Activated T-cell treated with anti-CD3 and anti-CD28 coated beads, Interleukin-2, amount 50 U/mL, for 24 hours (primary cell): ENCODE results near the gene KIZ.
A peak's percentile ranks its signal among the peaks of the same experiment; 100 is the strongest.
"Not testable (repeated sequence)": the region's sequence is repeated elsewhere in the genome, so short reads cannot be mapped to it uniquely, and the experiment has no call there.

Experiments
- DNase-seq: peaks from one replicate; pipeline ENCODE4 v3.0.0-alpha.2; 2020
- H3K27ac Mint-ChIP-seq: 2 replicates; pipeline ENCODE4 v1.8.0; 2020; ENCODE audit warnings: mild to moderate bottlenecking, mixed read lengths
- H3K27me3 Mint-ChIP-seq: 2 replicates; pipeline ENCODE4 v1.8.0; 2020; ENCODE audit warnings: mixed read lengths
- H3K36me3 Mint-ChIP-seq: 2 replicates; pipeline ENCODE4 v1.8.0; 2020; ENCODE audit warnings: low read depth, mixed read lengths
- H3K4me1 Mint-ChIP-seq: 2 replicates; pipeline ENCODE4 v1.8.0; 2020; ENCODE audit warnings: low read depth, mixed read lengths
- H3K4me3 Mint-ChIP-seq: 2 replicates; pipeline ENCODE4 v1.8.0; 2020; ENCODE audit warnings: mild to moderate bottlenecking, moderate library complexity, mixed read lengths
- H3K9me3 Mint-ChIP-seq: 2 replicates; pipeline ENCODE4 v1.8.0; 2020; ENCODE audit warnings: mixed read lengths

Gene KIZ

DNA sequence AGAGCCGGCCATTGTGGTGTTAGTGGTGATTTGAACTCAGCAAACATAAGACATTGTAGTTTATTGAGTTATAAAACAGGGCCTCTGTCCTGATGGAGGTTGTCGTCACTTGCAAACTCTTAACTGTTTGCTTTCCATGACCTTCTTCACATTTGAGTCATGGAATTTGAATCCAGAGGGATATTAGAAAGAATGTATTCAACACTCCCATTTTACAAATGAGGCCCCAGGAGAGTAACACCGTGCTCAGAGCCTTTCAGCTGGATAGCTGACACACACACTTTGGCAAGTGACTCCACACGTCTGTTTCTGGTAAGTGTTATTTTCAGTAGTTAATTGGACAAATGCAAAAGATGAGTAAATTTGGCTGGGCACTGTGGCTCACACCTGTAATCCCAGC is 104.8 kb downstream of the KIZ start:
- H3K4me3 Mint-ChIP-seq = no peak overlapping the region
- H3K4me1 Mint-ChIP-seq = peaks cover 1% of the 10 kb centered on the region
- peaks cover 40% of the 10 kb centered on the region for H3K36me3 Mint-ChIP-seq
- DNase-seq = no peak
- H3K27me3 Mint-ChIP-seq = no peaks in the 10 kb centered on the region
- H3K9me3 Mint-ChIP-seq = no peaks in the 10 kb centered on the region
- no peak overlapping the region for H3K27ac Mint-ChIP-seq

DNA sequence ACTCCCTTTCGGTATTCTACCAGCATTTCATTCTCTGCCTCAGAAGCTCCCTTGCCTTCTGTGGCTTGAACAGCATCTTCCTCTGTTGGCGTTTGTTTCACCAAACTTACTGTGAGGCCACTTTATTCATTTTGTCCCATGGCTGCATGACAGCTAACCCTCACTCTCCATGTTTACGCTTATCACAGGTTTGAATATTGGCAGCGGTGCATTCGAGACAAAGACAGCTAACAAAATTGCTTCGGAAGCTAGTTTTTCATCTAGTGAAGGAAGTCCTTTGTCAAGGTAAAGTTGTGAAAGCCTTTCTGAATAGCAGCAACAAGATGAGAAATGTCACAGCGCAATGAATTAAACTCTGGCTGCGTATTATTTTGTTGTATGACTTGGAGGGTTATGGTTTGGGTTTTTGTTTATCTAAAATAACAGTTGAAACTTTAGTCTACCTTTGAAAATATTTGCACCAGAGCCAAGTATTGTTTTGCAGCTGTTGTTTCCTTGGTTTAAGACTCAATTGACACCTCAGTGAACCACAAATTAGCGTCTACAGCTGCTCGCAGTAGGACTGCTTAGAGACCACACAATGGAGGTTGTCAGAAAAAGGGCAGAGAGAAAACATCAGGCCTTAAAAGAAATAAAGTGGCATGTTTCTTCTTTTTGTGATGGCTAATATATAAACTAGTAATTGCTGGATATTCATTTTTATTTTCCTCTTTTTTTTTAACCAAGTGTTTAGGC is 106.8 kb downstream of the KIZ start:
- peaks cover 39% of the 10 kb centered on the region for H3K36me3 Mint-ChIP-seq
- H3K4me3 Mint-ChIP-seq = no peak overlapping the region
- no peaks in the 10 kb centered on the region for H3K27me3 Mint-ChIP-seq
- H3K27ac Mint-ChIP-seq = no peak overlapping the region
- H3K9me3 Mint-ChIP-seq = no peaks in the 10 kb centered on the region
- H3K4me1 Mint-ChIP-seq = peaks cover 4% of the 10 kb centered on the region
- DNase-seq = no peak

DNA sequence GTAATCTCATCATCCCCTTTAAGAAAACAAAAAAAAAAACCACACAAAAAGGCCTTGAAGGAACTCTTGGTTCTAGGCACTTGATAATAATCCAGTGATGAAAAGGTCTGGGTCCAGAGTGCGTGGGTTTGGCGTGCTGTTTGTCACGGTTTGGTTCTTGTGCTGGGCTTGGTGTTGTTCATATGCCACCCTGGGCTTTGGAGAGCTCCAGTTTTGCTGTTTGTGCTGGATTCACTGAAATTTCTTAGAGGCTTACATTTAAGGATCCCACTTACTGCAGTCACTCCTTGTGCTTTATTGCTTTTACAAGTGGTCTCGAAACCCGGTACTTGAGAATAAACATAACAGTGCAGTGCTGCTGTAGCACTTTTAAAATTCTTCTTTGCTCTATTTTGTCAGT is 108.4 kb downstream of the KIZ start:
- H3K4me3 Mint-ChIP-seq = no peak overlapping the region
- no peak overlapping the region for H3K27ac Mint-ChIP-seq
- peaks cover 4% of the 10 kb centered on the region for H3K4me1 Mint-ChIP-seq
- DNase-seq = no peak
- H3K9me3 Mint-ChIP-seq = no peaks in the 10 kb centered on the region
- H3K27me3 Mint-ChIP-seq = no peaks in the 10 kb centered on the region
- peaks cover 25% of the 10 kb centered on the region for H3K36me3 Mint-ChIP-seq

DNA sequence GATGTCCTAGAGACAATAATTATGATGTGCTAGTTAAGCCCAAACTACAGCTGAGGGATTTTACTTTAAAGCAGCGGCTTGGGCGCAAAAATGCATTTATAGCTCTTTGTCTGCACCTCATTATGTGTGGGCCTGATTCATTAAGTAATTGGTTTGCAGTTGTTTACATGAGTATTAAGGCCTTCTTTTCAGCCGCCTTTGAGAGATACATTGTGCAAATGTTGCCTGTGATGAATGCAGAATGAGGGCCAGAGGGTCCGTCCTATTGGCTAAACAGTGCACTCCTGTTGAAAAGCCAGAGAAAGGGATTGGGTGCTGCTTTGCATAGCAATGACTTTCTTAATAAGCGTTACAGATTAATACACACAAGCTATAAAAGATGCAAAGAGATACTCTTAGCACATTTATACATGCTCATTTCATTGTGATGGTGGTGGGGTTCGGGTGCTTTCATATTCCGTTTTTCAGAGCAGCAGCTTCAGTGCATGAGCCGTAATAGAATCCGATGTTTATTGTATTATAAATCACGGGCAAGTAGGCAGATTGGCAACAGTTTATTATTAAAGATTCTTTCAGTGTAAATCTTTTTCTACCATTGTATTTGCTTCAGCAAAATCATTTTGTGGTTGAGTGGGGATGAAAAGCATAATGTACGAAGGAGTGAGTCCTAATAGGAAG is 109.1 kb downstream of the KIZ start:
- no peaks in the 10 kb centered on the region for H3K9me3 Mint-ChIP-seq
- no peak overlapping the region for H3K4me3 Mint-ChIP-seq
- peaks cover 4% of the 10 kb centered on the region for H3K4me1 Mint-ChIP-seq
- no peak overlapping the region for H3K27ac Mint-ChIP-seq
- DNase-seq = no peak
- no peaks in the 10 kb centered on the region for H3K27me3 Mint-ChIP-seq
- H3K36me3 Mint-ChIP-seq = peaks cover 24% of the 10 kb centered on the region

DNA sequence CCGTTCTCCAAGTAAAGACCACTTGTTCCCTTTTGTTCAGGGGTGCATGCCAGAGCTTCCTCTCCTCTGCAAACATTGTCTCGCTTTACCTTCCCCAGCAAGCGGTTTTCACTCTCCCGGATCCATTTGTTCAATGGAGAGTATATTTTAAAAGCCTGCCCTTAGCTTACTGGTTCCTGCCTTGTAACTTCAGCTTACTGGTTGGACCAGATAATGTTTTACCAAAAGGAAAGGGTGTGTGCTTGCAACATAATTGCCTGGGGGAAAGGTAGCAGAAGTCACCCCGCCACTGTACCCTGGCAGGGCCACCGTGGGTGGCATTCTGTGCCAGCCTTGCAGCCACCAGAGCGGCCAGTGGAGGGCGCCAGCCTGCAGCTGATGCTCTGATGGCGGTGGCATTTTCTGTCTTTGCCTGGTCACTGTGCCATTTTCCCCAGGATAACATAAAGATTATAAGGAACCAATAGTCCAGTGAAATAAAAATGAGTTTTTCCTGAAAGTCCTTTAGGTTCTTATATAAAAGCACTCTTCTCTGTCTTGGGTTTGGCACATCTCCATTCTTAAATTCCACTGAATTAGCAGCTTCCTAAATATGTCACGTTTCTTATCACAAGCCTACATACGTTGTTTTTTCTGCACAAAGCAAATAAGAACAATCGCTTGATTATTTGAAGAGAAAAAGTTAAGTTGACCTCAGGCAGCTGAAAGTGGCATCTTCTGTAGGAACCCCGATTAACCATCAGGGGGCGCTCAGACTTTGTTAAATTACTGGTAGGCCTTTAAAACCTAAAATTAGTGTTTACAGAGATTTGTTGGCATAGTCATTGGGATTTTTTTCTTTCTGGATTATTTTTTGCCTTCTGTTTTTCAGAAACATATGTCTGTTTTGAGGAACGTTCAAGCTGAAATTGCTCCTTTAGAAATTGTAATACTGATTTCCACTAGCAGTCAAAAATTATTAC is 109.9 kb downstream of the KIZ start:
- H3K36me3 Mint-ChIP-seq = peaks cover 16% of the 10 kb centered on the region
- no peak overlapping the region for H3K27ac Mint-ChIP-seq
- H3K4me1 Mint-ChIP-seq = peaks cover 4% of the 10 kb centered on the region
- no peaks in the 10 kb centered on the region for H3K27me3 Mint-ChIP-seq
- H3K9me3 Mint-ChIP-seq = no peaks in the 10 kb centered on the region
- DNase-seq = peak; percentile 75
- no peak overlapping the region for H3K4me3 Mint-ChIP-seq

DNA sequence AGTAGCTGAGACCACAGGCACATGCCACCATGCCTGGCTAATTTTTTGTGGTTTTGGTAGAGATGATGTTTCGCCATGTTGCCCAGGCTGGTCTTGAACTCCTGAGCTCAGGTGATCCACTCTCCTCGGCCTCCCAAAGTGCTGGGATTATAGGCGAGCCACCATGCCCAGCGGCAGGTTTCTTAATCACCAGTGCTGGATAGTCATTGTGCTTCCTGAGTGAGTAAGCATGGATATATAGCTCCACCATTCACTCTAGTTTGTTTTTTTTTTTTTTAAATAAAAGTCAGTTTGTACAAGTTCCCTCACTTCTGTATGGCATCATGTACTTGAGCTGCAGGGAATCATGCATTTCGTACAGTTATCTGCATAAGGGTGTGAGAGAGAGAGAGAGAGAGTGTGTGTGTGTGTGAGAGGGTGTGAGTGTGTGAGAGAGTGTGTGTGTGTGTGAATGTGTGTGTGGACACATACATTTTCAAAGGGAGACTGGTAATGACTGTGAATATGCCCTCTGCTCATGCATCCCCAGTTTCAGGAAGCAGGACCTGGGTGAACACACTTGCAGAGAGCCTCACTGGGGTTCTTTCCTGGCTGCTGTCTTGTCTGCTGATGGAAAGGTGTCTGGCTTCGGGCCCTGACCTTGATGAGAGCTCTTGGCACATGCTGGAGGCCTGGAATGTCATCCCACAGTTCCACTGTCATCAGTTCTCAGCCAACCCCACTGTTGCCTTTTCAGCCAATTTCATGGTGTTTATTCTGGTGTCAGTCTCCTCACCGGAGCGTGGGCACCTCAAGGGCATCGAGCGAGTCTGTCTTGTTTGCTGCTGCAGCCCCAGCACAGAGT is 112.3 kb downstream of the KIZ start:
- Mint-ChIP-seq H3K4me3 (no peak overlapping the region), H3K4me1 (peaks cover 3% of the 10 kb centered on the region), H3K27me3 (no peaks in the 10 kb centered on the region), H3K9me3 (no peaks in the 10 kb centered on the region), H3K27ac (no peak overlapping the region), H3K36me3 (peaks cover 4% of the 10 kb centered on the region)
- no peak for DNase-seq

DNA sequence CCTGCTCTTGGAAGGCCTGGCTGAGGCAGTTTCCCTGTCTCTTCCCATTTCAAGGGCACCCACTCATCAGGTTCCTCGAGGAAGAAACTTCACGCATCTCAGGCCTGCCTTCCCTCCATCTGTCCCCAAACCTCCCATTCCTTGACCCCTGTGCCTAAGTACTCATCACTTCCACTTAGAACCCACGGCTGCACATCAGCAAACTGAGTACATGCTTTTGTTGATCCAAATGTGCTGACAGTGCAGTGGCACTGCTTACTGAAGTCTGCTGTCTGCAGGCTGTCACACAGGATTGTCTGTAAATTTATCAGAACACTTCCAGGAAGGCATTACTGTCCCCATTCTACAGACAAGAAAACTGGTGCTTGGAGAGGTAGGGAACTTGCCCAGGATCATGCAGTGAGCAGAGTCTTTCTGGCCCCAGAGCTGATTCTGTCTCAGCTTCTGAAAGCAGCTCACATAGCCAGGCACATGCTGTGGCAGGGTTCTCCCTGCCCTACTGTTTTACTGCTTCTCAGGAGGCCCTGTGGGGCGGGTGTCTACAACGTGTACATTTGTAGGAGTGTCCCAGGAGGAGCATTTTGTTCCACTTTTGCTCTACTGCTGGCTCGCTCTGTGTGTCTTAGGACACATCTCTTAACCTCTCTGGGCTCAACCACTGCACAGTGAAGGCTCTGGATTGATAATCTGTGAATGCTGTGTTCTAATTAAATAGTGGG is 113.1 kb downstream of the KIZ start:
- no peak overlapping the region for H3K4me3 Mint-ChIP-seq
- H3K4me1 Mint-ChIP-seq = peaks cover 3% of the 10 kb centered on the region
- H3K27ac Mint-ChIP-seq = no peak overlapping the region
- peaks cover 9% of the 10 kb centered on the region for H3K36me3 Mint-ChIP-seq
- no peaks in the 10 kb centered on the region for H3K9me3 Mint-ChIP-seq
- DNase-seq = no peak
- no peaks in the 10 kb centered on the region for H3K27me3 Mint-ChIP-seq

DNA sequence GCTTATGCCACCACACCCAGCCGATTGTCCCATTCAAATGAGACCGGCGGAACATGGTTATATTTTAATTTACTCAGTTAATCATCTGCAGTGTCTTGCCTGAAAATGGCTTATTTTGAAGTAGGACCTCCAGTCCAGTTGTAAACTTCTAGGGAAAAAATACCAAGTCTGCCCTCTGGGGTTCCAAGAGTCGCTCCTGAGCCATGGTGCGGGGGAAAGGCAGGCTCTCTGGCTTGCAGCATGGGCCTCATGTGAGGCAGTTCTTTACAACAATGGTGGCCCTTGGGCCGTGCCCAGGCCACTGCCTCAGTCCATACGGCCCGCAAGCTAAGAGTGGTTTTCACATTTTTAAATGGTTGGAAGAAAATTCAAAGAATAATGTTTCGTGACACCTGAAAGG is 114.5 kb downstream of the KIZ start:
- Mint-ChIP-seq H3K36me3 (peaks cover 23% of the 10 kb centered on the region), H3K27me3 (no peaks in the 10 kb centered on the region), H3K4me3 (no peak overlapping the region), H3K27ac (no peak overlapping the region), H3K4me1 (peaks cover 3% of the 10 kb centered on the region), H3K9me3 (no peaks in the 10 kb centered on the region)
- DNase-seq = no peak

DNA sequence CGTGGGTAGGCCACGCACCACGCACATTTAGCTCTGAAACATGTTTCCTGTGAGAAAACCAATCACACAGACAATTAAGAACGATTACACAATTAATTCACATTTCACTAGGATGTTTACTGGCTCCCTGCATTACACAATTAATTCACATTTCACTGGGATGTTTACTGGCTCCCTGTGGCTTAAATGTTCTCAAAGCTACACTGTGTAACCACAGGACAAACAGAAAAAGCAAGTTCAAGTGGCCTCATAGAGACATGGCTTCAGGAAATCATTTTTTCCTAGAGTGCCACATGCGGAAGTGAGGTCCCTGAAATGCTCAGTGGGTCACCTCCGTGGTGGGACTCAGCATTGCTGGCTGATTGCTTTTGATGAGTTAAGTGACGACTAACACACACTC is 115.5 kb downstream of the KIZ start:
- H3K27ac Mint-ChIP-seq = no peak overlapping the region
- no peaks in the 10 kb centered on the region for H3K27me3 Mint-ChIP-seq
- H3K4me3 Mint-ChIP-seq = no peak overlapping the region
- no peaks in the 10 kb centered on the region for H3K4me1 Mint-ChIP-seq
- no peaks in the 10 kb centered on the region for H3K9me3 Mint-ChIP-seq
- peaks cover 32% of the 10 kb centered on the region for H3K36me3 Mint-ChIP-seq
- DNase-seq = no peak

DNA sequence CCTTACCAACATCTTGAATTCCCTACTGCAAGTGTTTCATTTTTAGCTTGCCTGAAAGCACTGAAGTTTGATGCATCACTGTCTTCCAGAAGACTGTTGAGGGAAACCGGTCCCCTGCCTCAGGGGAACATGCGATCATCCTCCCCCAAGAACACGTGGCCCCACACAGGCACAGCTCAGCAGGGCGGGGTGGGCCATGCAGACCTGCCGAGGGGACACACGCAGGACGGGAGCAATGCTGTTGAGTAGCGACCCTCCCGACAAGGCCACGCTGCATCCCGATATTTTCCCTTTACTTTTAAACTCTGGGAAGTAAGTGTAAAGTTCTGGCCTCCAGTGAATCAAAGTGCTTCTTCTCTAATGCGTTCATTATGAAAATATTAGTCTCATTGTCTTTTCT is 117.9 kb downstream of the KIZ start:
- H3K4me1 Mint-ChIP-seq = peaks cover 5% of the 10 kb centered on the region
- no peak overlapping the region for H3K27ac Mint-ChIP-seq
- peaks cover 2% of the 10 kb centered on the region for H3K9me3 Mint-ChIP-seq
- H3K36me3 Mint-ChIP-seq = peaks cover 32% of the 10 kb centered on the region
- no peak for DNase-seq
- H3K4me3 Mint-ChIP-seq = no peak overlapping the region
- no peaks in the 10 kb centered on the region for H3K27me3 Mint-ChIP-seq

DNA sequence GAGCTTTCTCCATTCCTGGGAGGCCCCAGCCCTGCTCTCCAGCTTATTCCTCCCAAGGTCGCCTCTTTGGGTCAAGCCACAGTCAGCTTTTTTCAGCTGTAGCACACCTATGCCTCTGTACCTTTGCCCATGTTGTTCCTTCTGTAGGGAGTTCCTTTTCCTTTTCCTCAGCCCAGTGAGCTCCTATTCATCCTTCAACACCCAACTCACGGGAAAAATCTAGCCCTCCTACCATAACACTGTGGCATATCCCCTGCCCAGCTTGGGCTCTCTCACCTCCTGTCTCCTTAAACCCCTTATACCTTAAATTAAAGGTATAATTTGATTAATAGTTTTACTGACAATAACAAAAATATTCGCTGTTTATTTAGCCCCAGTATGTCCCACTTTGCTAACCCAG is 118.9 kb downstream of the KIZ start:
- Mint-ChIP-seq H3K9me3 (peaks cover 2% of the 10 kb centered on the region), H3K36me3 (peaks cover 32% of the 10 kb centered on the region), H3K27ac (no peak overlapping the region), H3K4me3 (no peak overlapping the region), H3K27me3 (no peaks in the 10 kb centered on the region), H3K4me1 (peaks cover 10% of the 10 kb centered on the region)
- DNase-seq = no peak

DNA sequence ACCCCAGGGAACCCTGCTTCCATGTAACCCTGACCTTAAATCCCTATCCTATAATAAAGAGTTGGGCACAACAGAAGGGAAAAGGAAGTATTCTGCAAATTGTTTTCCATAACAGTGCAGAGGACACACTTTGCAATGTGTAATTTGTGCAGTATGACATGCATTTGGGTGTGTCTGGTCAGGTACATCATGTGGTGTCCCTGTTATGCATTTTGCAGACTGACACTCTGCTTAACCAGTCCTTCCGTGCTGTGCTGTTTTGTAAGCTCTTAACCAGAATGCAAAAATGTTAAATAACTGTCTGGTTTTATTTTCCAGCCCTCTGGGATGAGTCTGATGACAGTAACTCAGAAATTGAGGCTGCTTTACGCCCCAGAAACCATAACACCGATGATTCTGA is 120.3 kb downstream of the KIZ start:
- no peak for DNase-seq
- Mint-ChIP-seq H3K27ac (no peak overlapping the region), H3K9me3 (peaks cover 2% of the 10 kb centered on the region), H3K4me3 (no peak overlapping the region), H3K36me3 (peaks cover 32% of the 10 kb centered on the region), H3K4me1 (peaks cover 21% of the 10 kb centered on the region), H3K27me3 (no peaks in the 10 kb centered on the region)

DNA sequence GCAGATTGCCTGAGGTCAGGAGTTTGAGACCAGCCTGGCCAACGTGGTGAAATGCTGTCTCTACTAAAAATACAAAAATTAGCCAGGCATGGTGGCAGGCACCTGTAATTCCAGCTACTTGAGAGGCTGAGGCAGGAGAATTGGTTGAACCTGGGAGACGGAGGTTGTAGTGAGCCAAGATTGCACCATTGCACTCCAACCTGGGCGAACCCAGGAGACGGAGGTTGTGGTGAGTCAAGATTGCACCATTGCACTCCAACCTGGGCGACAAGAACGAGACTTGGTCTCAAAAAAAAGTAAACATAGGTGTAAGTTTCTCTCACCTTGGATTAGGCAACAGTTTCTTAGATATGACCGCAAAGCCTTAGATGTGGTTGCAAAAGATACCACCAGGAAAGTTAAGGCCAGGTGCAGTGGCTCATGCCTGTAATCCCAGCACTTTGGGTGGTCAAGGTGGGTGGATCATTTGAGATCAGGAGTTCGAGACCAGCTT is 121.8 kb downstream of the KIZ start:
- not testable (repeated sequence) for H3K27ac Mint-ChIP-seq, DNase-seq, H3K9me3 Mint-ChIP-seq, H3K4me3 Mint-ChIP-seq, H3K27me3 Mint-ChIP-seq
- peaks cover 36% of the 10 kb centered on the region for H3K4me1 Mint-ChIP-seq
- H3K36me3 Mint-ChIP-seq = peaks cover 32% of the 10 kb centered on the region
